ENCODE measurements around the gene FTO.

DNA sequence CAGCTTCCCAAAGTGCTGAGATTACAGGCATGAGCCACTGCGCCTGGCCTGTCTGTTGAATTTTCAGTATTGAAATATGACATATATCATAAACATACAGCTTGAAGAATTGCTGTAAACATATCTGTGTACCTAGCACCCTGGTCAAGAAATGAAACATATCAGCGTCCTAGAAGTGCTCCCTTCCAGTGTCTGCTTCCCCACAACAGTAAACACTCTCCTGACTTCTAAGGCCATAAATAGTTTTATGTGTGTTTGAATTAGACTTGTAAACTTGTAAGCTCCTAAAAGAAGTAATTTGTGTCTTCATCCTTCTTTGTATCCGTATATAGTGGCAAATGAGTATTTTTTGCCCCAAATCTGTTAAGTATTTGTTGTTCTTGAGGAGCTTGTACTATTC lies 132.2 kb downstream of the FTO start:
- TF ChIP-seq, protein P1, sequence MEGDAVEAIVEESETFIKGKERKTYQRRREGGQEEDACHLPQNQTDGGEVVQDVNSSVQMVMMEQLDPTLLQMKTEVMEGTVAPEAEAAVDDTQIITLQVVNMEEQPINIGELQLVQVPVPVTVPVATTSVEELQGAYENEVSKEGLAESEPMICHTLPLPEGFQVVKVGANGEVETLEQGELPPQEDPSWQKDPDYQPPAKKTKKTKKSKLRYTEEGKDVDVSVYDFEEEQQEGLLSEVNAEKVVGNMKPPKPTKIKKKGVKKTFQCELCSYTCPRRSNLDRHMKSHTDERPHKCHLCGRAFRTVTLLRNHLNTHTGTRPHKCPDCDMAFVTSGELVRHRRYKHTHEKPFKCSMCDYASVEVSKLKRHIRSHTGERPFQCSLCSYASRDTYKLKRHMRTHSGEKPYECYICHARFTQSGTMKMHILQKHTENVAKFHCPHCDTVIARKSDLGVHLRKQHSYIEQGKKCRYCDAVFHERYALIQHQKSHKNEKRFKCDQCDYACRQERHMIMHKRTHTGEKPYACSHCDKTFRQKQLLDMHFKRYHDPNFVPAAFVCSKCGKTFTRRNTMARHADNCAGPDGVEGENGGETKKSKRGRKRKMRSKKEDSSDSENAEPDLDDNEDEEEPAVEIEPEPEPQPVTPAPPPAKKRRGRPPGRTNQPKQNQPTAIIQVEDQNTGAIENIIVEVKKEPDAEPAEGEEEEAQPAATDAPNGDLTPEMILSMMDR (IDR thresholded peaks at IDR 0.05), result no peak
- no peak for TF ChIP-seq POLR2A (IDR thresholded peaks at IDR 0.05)

Measured in tibial nerve (tissue), 3 donors.